Breast epithelium (tissue), 4 donors: ENCODE data around the gene GRIP2. TPM values are rescaled to one million over a fixed set of nuclear protein-coding genes. Genes with fewer than 3 reads are reported as not detected.

ENCODE experiments used
- DNase-seq, 2 donors: peaks; one replicate each; pipeline ENCODE4 v3.0.0-alpha.2; 2019; ENCODE audit warnings: low spot score in 2 of 2
- H3K27ac ChIP-seq, 2 donors: fragments of 200-600 bp; sonication (generic) in 1 of 2; one replicate each; pipeline ENCODE4 v1.5.1; 2016 to 2019; ENCODE audit warnings: mild to moderate bottlenecking in 1 of 2
- H3K27me3 ChIP-seq, 2 donors: fragments of 200-600 bp; sonication (generic) in 1 of 2; one replicate each; pipeline versions ENCODE4 v1.5.1 to v1.6.0; 2017 to 2019; ENCODE audit warnings: control low read depth in 1 of 2, mild to moderate bottlenecking in 1 of 2
- H3K36me3 ChIP-seq: fragments of 200-600 bp; one replicate; pipeline ENCODE4 v1.5.1; 2019
- H3K4me1 ChIP-seq, 2 donors: fragments of 200-600 bp; sonication (generic); one replicate each; pipeline ENCODE4 v1.5.1; 2016 to 2019; ENCODE audit warnings: control low read depth in 1 of 2
- H3K4me3 ChIP-seq, 3 donors: fragments of 200-600 bp; sonication (generic); 1 replicate in 2 of 3; 2 replicates in 1 of 3; pipeline ENCODE4 v1.5.1; 2016 to 2019; ENCODE audit warnings: mild to moderate bottlenecking in 3 of 3, moderate library complexity in 2 of 3
- H3K9me3 ChIP-seq, 2 donors: fragments of 200-600 bp; sonication (generic) in 1 of 2; one replicate each; pipeline ENCODE4 v1.5.1; 2016 to 2019; ENCODE audit warnings: control low read depth in 1 of 2
- CTCF ChIP-seq, 3 donors: fragments of 450-650 bp; IDR thresholded peaks; one replicate each; pipeline ENCODE4 v1.5.1; 2016 to 2017; ENCODE audit warnings: antibody characterized with exemption in 3 of 3, mild to moderate bottlenecking in 3 of 3, moderate library complexity in 3 of 3
- POLR2A ChIP-seq: fragments of 450-650 bp; IDR thresholded peaks from one replicate; pipeline ENCODE4 v1.6.1; 2016; ENCODE audit warnings: antibody characterized with exemption, mild to moderate bottlenecking, moderate library complexity
- POLR2AphosphoS5 ChIP-seq, 3 donors: sonication (generic); formaldehyde crosslinking; IDR thresholded peaks; one replicate each; pipeline ENCODE4 v1.6.1; 2017; ENCODE audit warnings: antibody characterized with exemption in 3 of 3
- intact Hi-C: fragments of 100-400 bp; cut with DNase I; formaldehyde crosslinking; loops from one replicate; pipeline ENCODE4 v1.15.1; 2023; ENCODE audit warnings: low total_unique reads
- total RNA-seq, 3 donors: library from RNA; depleted of rRNA; stranded (reverse); fragments of >200 nt; gene quantifications; one replicate each; pipeline ENCODE4 v1.1.0, GENCODE V29; 2016

GRIP2 gene
- total RNA-seq, 3 donors from 2014 or later = 0.16 to 0.88 (median 0.33) TPM

GRCh38 chr3:14482271-14482721, 57.8 kb downstream of the GRIP2 start:
- TF ChIP-seq CTCF (IDR thresholded peaks at IDR 0.05) (no peak), POLR2AphosphoS5 (IDR thresholded peaks at IDR 0.05) (peak in 1 of 3 donors; percentile 45)
- no peak overlapping the region for H3K4me3 ChIP-seq
- no peaks in the 10 kb centered on the region for H3K9me3 ChIP-seq
- peak overlapping the region; percentile 19 to 21 for H3K27ac ChIP-seq
- no peak for DNase-seq
- H3K27me3 ChIP-seq = no peaks in the 10 kb centered on the region
- no peaks in the 10 kb centered on the region for H3K36me3 ChIP-seq
- intact Hi-C loops = loop anchor here (10.0 kb wide), 1 partner anchor 323 kb away; no protein-coding TSS in a partner anchor
- peaks cover 0 to 4% of the 10 kb centered on the region in 2 donors for H3K4me1 ChIP-seq

GRCh38 chr3:14481646-14482036, 58.5 kb downstream of the GRIP2 start:
- no peak for DNase-seq
- TF ChIP-seq CTCF (IDR thresholded peaks at IDR 0.05) = no peak
- TF ChIP-seq POLR2AphosphoS5 (IDR thresholded peaks at IDR 0.05) = no peak
- TF ChIP-seq POLR2A = no peak
- peak overlapping the region in 1 of 2 donors; percentile 25 for H3K27ac ChIP-seq
- peaks cover 0 to 4% of the 10 kb centered on the region in 2 donors for H3K4me1 ChIP-seq
- intact Hi-C loops = loop anchor here (10.0 kb wide), 1 partner anchor 323 kb away; no protein-coding TSS in a partner anchor
- H3K27me3 ChIP-seq = no peaks in the 10 kb centered on the region
- H3K9me3 ChIP-seq = no peaks in the 10 kb centered on the region
- H3K36me3 ChIP-seq = no peaks in the 10 kb centered on the region
- H3K4me3 ChIP-seq = no peak overlapping the region

- Histone ChIP-seq H3K36me3 (no peaks in the 10 kb centered on the region), H3K9me3 (no peaks in the 10 kb centered on the region), H3K27me3 (no peaks in the 10 kb centered on the region), H3K27ac (peak overlapping the region in 1 of 2 donors; percentile 25), H3K4me3 (no peak overlapping the region), H3K4me1 (peaks cover 0 to 4% of the 10 kb centered on the region in 2 donors)
- DNase-seq = no peak
- TF ChIP-seq CTCF (IDR thresholded peaks at IDR 0.05) = no peak
- TF ChIP-seq POLR2AphosphoS5 (IDR thresholded peaks at IDR 0.05) = no peak
- TF ChIP-seq POLR2A = no peak
- intact Hi-C loops = loop anchor here (10.0 kb wide), 1 partner anchor 324 kb away; no protein-coding TSS in a partner anchor
Measured at GRCh38 chr3:14481018-14481645, 59.0 kb downstream of the GRIP2 start.

GRCh38 chr3:14480207-14481017, 59.7 kb downstream of the GRIP2 start:
- Histone ChIP-seq H3K4me3 (no peak overlapping the region), H3K9me3 (no peaks in the 10 kb centered on the region), H3K4me1 (peaks cover 0 to 4% of the 10 kb centered on the region in 2 donors), H3K27me3 (no peaks in the 10 kb centered on the region), H3K36me3 (no peaks in the 10 kb centered on the region), H3K27ac (no peak overlapping the region)
- intact Hi-C loops = loop anchor here (10.0 kb wide), 1 partner anchor 324 kb away; no protein-coding TSS in a partner anchor
- TF ChIP-seq POLR2A = no peak
- TF ChIP-seq POLR2AphosphoS5 (IDR thresholded peaks at IDR 0.05) = no peak
- no peak for TF ChIP-seq CTCF (IDR thresholded peaks at IDR 0.05)
- no peak for DNase-seq

GRCh38 chr3:14479591-14479990, 60.6 kb downstream of the GRIP2 start:
- no peak overlapping the region for H3K4me3 ChIP-seq
- H3K4me1 ChIP-seq = peaks cover 0 to 4% of the 10 kb centered on the region in 2 donors
- intact Hi-C loops = no loop called here
- H3K27ac ChIP-seq = no peak overlapping the region
- no peak for TF ChIP-seq POLR2AphosphoS5 (IDR thresholded peaks at IDR 0.05)
- TF ChIP-seq CTCF (IDR thresholded peaks at IDR 0.05) = no peak
- no peak for TF ChIP-seq POLR2A
- no peaks in the 10 kb centered on the region for H3K9me3 ChIP-seq
- no peak for DNase-seq
- no peaks in the 10 kb centered on the region for H3K27me3 ChIP-seq
- no peaks in the 10 kb centered on the region for H3K36me3 ChIP-seq
